PC-9 (cell line): ENCODE data around the gene FLOT1. TPM values are rescaled to one million over a fixed set of nuclear protein-coding genes. Genes with fewer than 3 reads are reported as not detected.
"Not testable (repeated sequence)": the region's sequence is repeated elsewhere in the genome, so short reads cannot be mapped to it uniquely, and the experiment has no call there.

Experiments used
- BruUV-seq: library from RNA; stranded (reverse); fragments of 400-500 nt; replicated peaks from 2 replicates; lab custom pipeline; 2021; lab: Mats Ljungman, UMichigan
- CTCF ChIA-PET: fragments of 300-600 bp; sonication (Branson Sonifier 250); formaldehyde crosslinking; loops from one replicate; lab custom pipeline; 2022; ENCODE audit warnings: antibody characterized with exemption; lab: Charles Lee
- POLR2A ChIA-PET: fragments of 300-600 bp; sonication (Branson Sonifier 250); formaldehyde crosslinking; loops from one replicate; lab custom pipeline; 2022; ENCODE audit warnings: antibody characterized with exemption; ENCODE audit not compliant: unreplicated experiment; lab: Charles Lee
- DNase-seq, 2 experiments: peaks; one replicate each; pipeline versions ENCODE4 v3.0.0 to v3.0.0-alpha.2; 2015 to 2022; ENCODE audit warnings: mixed read lengths in 1 of 2
- H2AFZ ChIP-seq: fragments of 200-600 bp; sonication (generic); 2 replicates; pipeline ENCODE4 v1.8.1; 2017; ENCODE audit warnings: antibody characterized with exemption
- H3F3A ChIP-seq: fragments of 200-600 bp; sonication (generic); 2 replicates; pipeline ENCODE4 v1.8.1; 2017; ENCODE audit warnings: antibody characterized with exemption, mild to moderate bottlenecking, low read depth; ENCODE audit not compliant: insufficient read depth
- H3K27ac ChIP-seq: fragments of 200-600 bp; sonication (generic); 2 replicates; pipeline ENCODE4 v1.6.1; 2016; ENCODE audit warnings: mixed run types
- H3K27me3 ChIP-seq: fragments of 200-600 bp; sonication (generic); 2 replicates; pipeline ENCODE4 v1.6.1; 2016; ENCODE audit warnings: low read depth, mixed run types; ENCODE audit not compliant: insufficient read depth
- H3K36me3 ChIP-seq: fragments of 200-600 bp; sonication (generic); 2 replicates; pipeline ENCODE4 v1.6.1; 2016; ENCODE audit warnings: low read depth, mixed run types
- H3K4me1 ChIP-seq: fragments of 200-600 bp; sonication (generic); replicated peaks from 2 replicates; pipeline ENCODE4 v1.6.1; 2016; ENCODE audit warnings: mixed run types; ENCODE audit not compliant: insufficient read depth
- H3K4me2 ChIP-seq: fragments of 200-600 bp; sonication (generic); 2 replicates; pipeline ENCODE4 v1.6.1; 2017; ENCODE audit warnings: mixed run types
- H3K4me3 ChIP-seq: fragments of 200-600 bp; sonication (generic); 2 replicates; pipeline ENCODE4 v1.6.1; 2016; ENCODE audit warnings: mixed run types
- H3K79me2 ChIP-seq: fragments of 200-600 bp; sonication (generic); 2 replicates; pipeline ENCODE4 v1.6.1; 2017; ENCODE audit warnings: low read depth, mixed run types
- H3K9me2 ChIP-seq: fragments of 200-600 bp; sonication (generic); 2 replicates; pipeline ENCODE4 v1.8.1; 2017; ENCODE audit warnings: mild to moderate bottlenecking; ENCODE audit not compliant: insufficient read depth
- H3K9me3 ChIP-seq: fragments of 200-600 bp; sonication (generic); 2 replicates; pipeline ENCODE4 v1.8.1; 2016; ENCODE audit warnings: low read depth; ENCODE audit not compliant: insufficient read depth
- H4K20me1 ChIP-seq: fragments of 200-600 bp; sonication (generic); 2 replicates; pipeline ENCODE4 v1.8.1; 2017; ENCODE audit not compliant: insufficient read depth
- CTCF ChIP-seq: fragments of 200-600 bp; sonication (generic); conservative IDR thresholded peaks from 2 replicates; pipeline ENCODE4 v1.6.1; 2017; ENCODE audit warnings: mixed run types, antibody characterized with exemption, mild to moderate bottlenecking, moderate library complexity
- EZH2 ChIP-seq: fragments of 200-600 bp; sonication (generic); IDR thresholded peaks from 2 replicates; pipeline ENCODE4 v1.8.0; 2017; ENCODE audit warnings: antibody characterized with exemption, low read depth
- intact Hi-C: fragments of 100-400 bp; cut with micrococcal nuclease; formaldehyde crosslinking; loops from one replicate; pipeline ENCODE4 v1.10.0; 2022; ENCODE audit not compliant: unreplicated experiment
- total RNA-seq: library from RNA; stranded (reverse); gene quantifications from 2 replicates; pipeline ENCODE4 v1.2.3, GENCODE V29; 2021

The FLOT1 gene
- total RNA-seq, 1 experiment from 2014 or later = 225 TPM

GRCh38 chr6:30722280-30723112 is 20.0 kb downstream of the FLOT1 start:
- peak overlapping the region; percentile 68 for H3K27ac ChIP-seq
- ChIA-PET CTCF (interaction anchor here (0.6 to 1.1 kb wide), 5 partner anchors 8 to 599 kb away, joined by 3 to 4 read pairs (median 4); no protein-coding TSS in a partner anchor), POLR2A (interaction anchor here (0.6 kb wide), 2 partner anchors 38 to 109 kb away, joined by 4 to 6 read pairs; no protein-coding TSS in a partner anchor)
- H3K27me3 ChIP-seq = no peaks in the 10 kb centered on the region
- DNase-seq = peak; percentile 72 to 89
- TF ChIP-seq CTCF (peak; percentile 98), EZH2 (no peak)
- no peaks in the 10 kb centered on the region for H3K9me2 ChIP-seq
- H3K79me2 ChIP-seq = peaks cover 62% of the 10 kb centered on the region
- no TSS peak for BruUV-seq
- no peak overlapping the region for H2AFZ ChIP-seq
- H3K36me3 ChIP-seq = peaks cover 24% of the 10 kb centered on the region
- H4K20me1 ChIP-seq = peaks cover 50% of the 10 kb centered on the region
- H3K4me1 ChIP-seq = peaks cover 30% of the 10 kb centered on the region
- peaks cover 67% of the 10 kb centered on the region for H3F3A ChIP-seq
- intact Hi-C loops = loop anchor here (1.0 to 5.0 kb wide), 5 partner anchors 43 to 375 kb away; partner anchors contain the start of genes ATAT1 and RPP21
- peak overlapping the region; percentile 87 for H3K4me2 ChIP-seq
- H3K4me3 ChIP-seq = peak overlapping the region; percentile 85
- no peaks in the 10 kb centered on the region for H3K9me3 ChIP-seq

- H3K27me3 ChIP-seq, H3K9me2 ChIP-seq, BruUV-seq, H2AFZ ChIP-seq, H3K9me3 ChIP-seq, DNase-seq, POLR2A ChIA-PET: not testable (repeated sequence)
- Histone ChIP-seq H3F3A (peaks cover 61% of the 10 kb centered on the region), H4K20me1 (peaks cover 48% of the 10 kb centered on the region), H3K4me3 (peak overlapping the region; percentile 85), H3K79me2 (peaks cover 62% of the 10 kb centered on the region), H3K4me2 (peak overlapping the region; percentile 87), H3K36me3 (peaks cover 22% of the 10 kb centered on the region), H3K27ac (peak overlapping the region; percentile 68), H3K4me1 (peaks cover 30% of the 10 kb centered on the region)
- intact Hi-C loops = loop anchor here (1.0 to 5.0 kb wide), 5 partner anchors 43 to 375 kb away; partner anchors contain the start of genes ATAT1 and RPP21
- CTCF ChIA-PET = interaction anchor here (0.6 to 0.9 kb wide), 4 partner anchors 9 to 599 kb away, joined by 3 to 4 read pairs (median 4); no protein-coding TSS in a partner anchor
Measured at GRCh38 chr6:30722025-30722279, 20.5 kb downstream of the FLOT1 start.

GRCh38 chr6:30721198-30722024 is 21.1 kb downstream of the FLOT1 start:
- no peaks in the 10 kb centered on the region for H3K9me2 ChIP-seq
- BruUV-seq = no TSS peak
- 0 out of 2 replicates have a peak overlapping the region, but pooled peaks have one; percentile 61 for H2AFZ ChIP-seq
- H3K27ac ChIP-seq = peak overlapping the region; percentile 68
- peak; percentile 63 to 94 for DNase-seq
- TF ChIP-seq CTCF (no peak), EZH2 (no peak)
- POLR2A ChIA-PET = interaction anchor here (0.7 to 0.8 kb wide), 2 partner anchors 34 to 124 kb away, joined by 6 to 8 read pairs; no protein-coding TSS in a partner anchor
- intact Hi-C loops = loop anchor here (1.0 to 5.0 kb wide), 6 partner anchors 21 to 374 kb away; partner anchors contain the start of genes ATAT1, FLOT1 and RPP21
- H3K4me3 ChIP-seq = peak overlapping the region; percentile 85
- H3K79me2 ChIP-seq = peaks cover 62% of the 10 kb centered on the region
- H3F3A ChIP-seq = peaks cover 56% of the 10 kb centered on the region
- H3K4me2 ChIP-seq = peak overlapping the region; percentile 87
- peaks cover 47% of the 10 kb centered on the region for H4K20me1 ChIP-seq
- H3K9me3 ChIP-seq = no peaks in the 10 kb centered on the region
- peaks cover 22% of the 10 kb centered on the region for H3K36me3 ChIP-seq
- CTCF ChIA-PET = interaction anchor here (0.6 to 0.9 kb wide), 2 partner anchors 49 to 366 kb away, joined by 3 to 4 read pairs; no protein-coding TSS in a partner anchor
- no peaks in the 10 kb centered on the region for H3K27me3 ChIP-seq
- peaks cover 33% of the 10 kb centered on the region for H3K4me1 ChIP-seq
